Measurements from ENCODE around the gene ZNF362.

ZNF362 gene

GRCh38 chr1:33331444-33332356 is 75.4 kb downstream of the ZNF362 start:
- POLR2A ChIA-PET, result no interaction called here
- TF ChIP-seq, protein P1, sequence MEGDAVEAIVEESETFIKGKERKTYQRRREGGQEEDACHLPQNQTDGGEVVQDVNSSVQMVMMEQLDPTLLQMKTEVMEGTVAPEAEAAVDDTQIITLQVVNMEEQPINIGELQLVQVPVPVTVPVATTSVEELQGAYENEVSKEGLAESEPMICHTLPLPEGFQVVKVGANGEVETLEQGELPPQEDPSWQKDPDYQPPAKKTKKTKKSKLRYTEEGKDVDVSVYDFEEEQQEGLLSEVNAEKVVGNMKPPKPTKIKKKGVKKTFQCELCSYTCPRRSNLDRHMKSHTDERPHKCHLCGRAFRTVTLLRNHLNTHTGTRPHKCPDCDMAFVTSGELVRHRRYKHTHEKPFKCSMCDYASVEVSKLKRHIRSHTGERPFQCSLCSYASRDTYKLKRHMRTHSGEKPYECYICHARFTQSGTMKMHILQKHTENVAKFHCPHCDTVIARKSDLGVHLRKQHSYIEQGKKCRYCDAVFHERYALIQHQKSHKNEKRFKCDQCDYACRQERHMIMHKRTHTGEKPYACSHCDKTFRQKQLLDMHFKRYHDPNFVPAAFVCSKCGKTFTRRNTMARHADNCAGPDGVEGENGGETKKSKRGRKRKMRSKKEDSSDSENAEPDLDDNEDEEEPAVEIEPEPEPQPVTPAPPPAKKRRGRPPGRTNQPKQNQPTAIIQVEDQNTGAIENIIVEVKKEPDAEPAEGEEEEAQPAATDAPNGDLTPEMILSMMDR (IDR thresholded peaks at IDR 0.05; ENCODE audit: control extremely low read depth, extremely low read depth, low read depth, missing control alignments), result no peak
- CTCF ChIA-PET, result interaction anchor here (1.4 to 1.8 kb wide), 2 partner anchors 10 to 11 kb away, joined by 3 to 7 read pairs; partner anchors contain the start of gene A3GALT2
- no peak for DNase-seq (ENCODE audit: extremely low spot score)

DNA sequence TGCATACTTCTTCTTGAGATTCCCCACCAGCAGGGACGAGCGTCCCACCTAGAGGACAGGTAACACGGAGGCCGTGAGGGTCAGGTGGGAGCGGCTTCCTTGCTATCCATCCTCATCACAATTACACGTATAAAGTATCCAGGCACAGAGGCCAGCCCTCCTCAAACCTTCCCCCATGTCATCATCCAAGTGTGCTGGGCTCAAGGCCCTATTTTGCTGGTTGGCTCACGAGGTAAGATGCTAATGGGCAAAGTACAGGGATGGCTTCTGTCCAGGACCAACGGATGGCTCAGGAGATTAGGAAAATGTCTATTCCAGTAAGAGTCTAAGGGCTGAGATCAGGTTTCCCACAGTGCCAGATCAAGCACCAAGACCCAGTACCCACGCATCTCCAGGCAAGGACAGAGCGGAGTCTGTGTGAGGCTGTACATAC is 76.1 kb downstream of the ZNF362 start:
- TF ChIP-seq, protein P1 (IDR thresholded peaks at IDR 0.05; ENCODE audit: control extremely low read depth, extremely low read depth, low read depth, missing control alignments), result no peak
- no peak for DNase-seq (ENCODE audit: extremely low spot score)
- CTCF ChIA-PET, result interaction anchor here (1.0 to 1.4 kb wide), 2 partner anchors 10 to 34 kb away, joined by 3 read pairs; no protein-coding TSS in a partner anchor
- POLR2A ChIA-PET, result no interaction called here

DNA sequence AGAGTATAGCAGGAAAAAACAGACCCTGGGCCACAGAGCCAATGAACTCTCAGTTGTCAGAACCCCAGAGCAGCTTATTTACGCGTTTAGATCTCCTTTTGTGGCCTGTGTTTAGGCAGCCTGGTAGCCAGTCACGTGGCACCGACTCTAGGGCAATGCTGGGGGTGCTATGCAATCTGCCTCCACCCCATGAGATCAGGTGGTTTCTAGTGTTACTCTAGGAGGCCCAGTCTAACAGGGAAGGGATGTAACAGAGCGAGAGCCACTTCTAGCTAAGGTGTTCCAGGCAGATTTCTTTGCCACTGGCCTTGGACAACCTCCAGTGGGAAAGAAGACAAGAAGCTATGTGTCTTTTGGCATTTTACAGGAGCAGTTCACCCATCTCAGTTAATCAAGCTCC is 76.6 kb downstream of the ZNF362 start:
- CTCF ChIA-PET, result interaction anchor here (1.0 to 1.4 kb wide), 2 partner anchors 9 to 34 kb away, joined by 3 read pairs; no protein-coding TSS in a partner anchor
- TF ChIP-seq, protein P1 (IDR thresholded peaks at IDR 0.05; ENCODE audit: control extremely low read depth, extremely low read depth, low read depth, missing control alignments), result no peak
- DNase-seq (ENCODE audit: extremely low spot score), result no peak
- POLR2A ChIA-PET, result no interaction called here

DNA sequence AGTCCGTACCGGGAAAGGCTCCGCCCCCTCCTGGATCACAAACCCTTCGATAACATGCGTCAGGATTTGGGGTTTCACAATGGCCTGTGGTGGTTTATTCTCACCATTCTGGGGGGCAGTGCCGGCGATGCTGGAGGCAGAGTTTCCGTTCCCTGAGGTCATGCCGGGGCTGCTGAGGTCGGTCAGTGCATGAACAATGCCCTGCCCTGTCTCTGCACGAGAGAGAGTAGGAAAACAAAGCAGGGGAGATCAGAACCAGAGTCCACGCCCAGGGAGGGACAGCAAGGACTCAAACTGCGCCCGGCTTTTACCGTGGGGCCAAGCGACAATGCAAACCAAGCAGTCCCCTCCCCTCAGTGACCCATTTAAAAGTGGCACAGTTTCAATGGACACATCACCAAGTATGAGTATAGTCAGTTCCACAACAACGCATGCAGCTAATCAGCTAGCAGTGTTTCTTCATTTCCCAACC is 77.8 kb downstream of the ZNF362 start:
- POLR2A ChIA-PET, result no interaction called here
- DNase-seq (ENCODE audit: extremely low spot score), result no peak
- TF ChIP-seq, protein P1 (IDR thresholded peaks at IDR 0.05; ENCODE audit: control extremely low read depth, extremely low read depth, low read depth, missing control alignments), result no peak
- CTCF ChIA-PET, result interaction anchor here (1.5 to 1.7 kb wide), 2 partner anchors 34 to 136 kb away, joined by 4 read pairs; no protein-coding TSS in a partner anchor

- POLR2A ChIA-PET, result interaction anchor here (0.5 kb wide), 1 partner anchor 241 kb away, joined by 4 read pairs; no protein-coding TSS in a partner anchor
- TF ChIP-seq, protein P1 (IDR thresholded peaks at IDR 0.05; ENCODE audit: control extremely low read depth, extremely low read depth, low read depth, missing control alignments), result no peak
- CTCF ChIA-PET, result interaction anchor here (1.5 to 1.7 kb wide), 2 partner anchors 34 to 135 kb away, joined by 4 read pairs; no protein-coding TSS in a partner anchor
- no peak for DNase-seq (ENCODE audit: extremely low spot score)
These were observed 78.7 kb downstream of the ZNF362 start for GRCh38 chr1:33335020-33335419.

- ChIA-PET CTCF (interaction anchor here (1.1 to 1.7 kb wide), 2 partner anchors 38 to 41 kb away, joined by 6 to 8 read pairs; no protein-coding TSS in a partner anchor), POLR2A (no interaction called here)
- TF ChIP-seq, protein P1 (IDR thresholded peaks at IDR 0.05; ENCODE audit: control extremely low read depth, extremely low read depth, low read depth, missing control alignments), result no peak
- DNase-seq (ENCODE audit: extremely low spot score), result no peak
These were observed 80.3 kb downstream of the ZNF362 start for GRCh38 chr1:33336580-33336979.
